Fibroblast of upper back skin (primary cell): ENCODE results near the gene DGKB.

Experiments used
- DNase-seq: peaks from one replicate; pipeline ENCODE4 v3.0.0-alpha.2; 2013

Gene DGKB

GRCh38 chr7:14184292-14184864 lies 718.2 kb downstream of the DGKB start:
- DNase-seq: no peak

- DNase-seq: no peak
These were observed 722.8 kb downstream of the DGKB start for GRCh38 chr7:14179781-14180180.

GRCh38 chr7:14177876-14178275 lies 724.7 kb downstream of the DGKB start:
- DNase-seq: no peak

GRCh38 chr7:14170872-14171271 lies 731.7 kb downstream of the DGKB start:
- DNase-seq: no peak

- DNase-seq: no peak
These were observed 744.4 kb downstream of the DGKB start for GRCh38 chr7:14158111-14158510.

- no peak for DNase-seq
These were observed 746.1 kb downstream of the DGKB start for GRCh38 chr7:14156436-14156835.

GRCh38 chr7:14148974-14149373 lies 753.6 kb downstream of the DGKB start:
- DNase-seq: no peak

- no peak for DNase-seq
These were observed 755.0 kb downstream of the DGKB start for GRCh38 chr7:14147532-14147931.

GRCh38 chr7:14144538-14144937 lies 758.0 kb downstream of the DGKB start:
- peak; percentile 17 for DNase-seq

- DNase-seq: no peak
These were observed 758.4 kb downstream of the DGKB start for GRCh38 chr7:14144109-14144508.

GRCh38 chr7:14137676-14138075 lies 764.9 kb downstream of the DGKB start:
- DNase-seq: peak; percentile 2

GRCh38 chr7:14133752-14134151 lies 768.8 kb downstream of the DGKB start:
- DNase-seq: no peak

GRCh38 chr7:14125998-14126397 lies 776.6 kb downstream of the DGKB start:
- DNase-seq: no peak

GRCh38 chr7:14124716-14125115 lies 777.8 kb downstream of the DGKB start:
- no peak for DNase-seq

- no peak for DNase-seq
These were observed 778.6 kb downstream of the DGKB start for GRCh38 chr7:14123923-14124322.

GRCh38 chr7:14115701-14116100 lies 786.9 kb downstream of the DGKB start:
- no peak for DNase-seq

GRCh38 chr7:14104861-14105260 lies 797.7 kb downstream of the DGKB start:
- no peak for DNase-seq

GRCh38 chr7:14096159-14096558 lies 806.4 kb downstream of the DGKB start:
- no peak for DNase-seq

- no peak for DNase-seq
These were observed 807.2 kb downstream of the DGKB start for GRCh38 chr7:14095233-14095950.
